PC-3 (cell line): ENCODE results near the gene LRP5. TPM values are rescaled to one million over a fixed set of nuclear protein-coding genes. Genes with fewer than 3 reads are reported as not detected.

Source experiments
- ATAC-seq: fragments of 200-7000 bp; cut with Tn5 transposase; 2 replicates; pipeline ENCODE4 v1.9.1; 2020; ENCODE audit warnings: mild to moderate bottlenecking, moderate library complexity
- BruUV-seq: library from RNA; stranded (reverse); fragments of 400-500 nt; replicated peaks from 2 replicates; lab custom pipeline; 2021; lab: Mats Ljungman, UMichigan
- CTCF ChIA-PET: fragments of 300-600 bp; sonication (Branson Sonifier 250); formaldehyde crosslinking; loops from one replicate; lab custom pipeline; 2022; ENCODE audit warnings: antibody characterized with exemption; lab: Charles Lee
- POLR2A ChIA-PET: fragments of 300-600 bp; sonication (Branson Sonifier 250); formaldehyde crosslinking; loops from one replicate; lab custom pipeline; 2022; ENCODE audit warnings: antibody characterized with exemption; ENCODE audit not compliant: unreplicated experiment; lab: Charles Lee
- DNase-seq: peaks from one replicate; pipeline ENCODE4 v3.0.0-alpha.2; 2015
- H2AFZ ChIP-seq: fragments of 300-600 bp; sonication (generic); 2 replicates; pipeline ENCODE4 v1.6.0; 2016; ENCODE audit warnings: antibody characterized with exemption, low read length
- H3F3A ChIP-seq: fragments of 300-600 bp; sonication (generic); one replicate; pipeline ENCODE4 v1.6.0; 2017; ENCODE audit warnings: antibody characterized with exemption, low read length, control low read depth, mild to moderate bottlenecking; ENCODE audit not compliant: unreplicated experiment
- H3K27ac ChIP-seq: fragments of 300-600 bp; sonication (generic); 2 replicates; pipeline ENCODE4 v1.5.1; 2016; ENCODE audit warnings: mild to moderate bottlenecking, low read length
- H3K27me3 ChIP-seq: fragments of 300-600 bp; sonication (generic); 2 replicates; pipeline ENCODE4 v1.6.1; 2016; ENCODE audit warnings: low read length, mixed read lengths
- H3K36me3 ChIP-seq: fragments of 300-600 bp; sonication (generic); 2 replicates; pipeline ENCODE4 v1.6.1; 2016; ENCODE audit warnings: low read depth, mixed run types, low read length, mixed read lengths
- H3K4me1 ChIP-seq: fragments of 300-600 bp; sonication (generic); 2 replicates; pipeline ENCODE4 v1.5.1; 2016; ENCODE audit warnings: low read length; ENCODE audit not compliant: insufficient read depth
- H3K4me2 ChIP-seq: fragments of 300-600 bp; sonication (generic); 2 replicates; pipeline ENCODE4 v1.6.0; 2016; ENCODE audit warnings: low read length
- H3K4me3 ChIP-seq: fragments of 300-600 bp; sonication (generic); 2 replicates; pipeline ENCODE4 v1.5.1; 2016; ENCODE audit warnings: mild to moderate bottlenecking, low read length, mixed read lengths
- H3K79me2 ChIP-seq: fragments of 300-600 bp; sonication (generic); 2 replicates; pipeline ENCODE4 v1.6.1; 2017; ENCODE audit warnings: low read length, mixed read lengths
- H3K9ac ChIP-seq: fragments of 300-600 bp; sonication (generic); 2 replicates; pipeline ENCODE4 v1.6.0; 2016; ENCODE audit warnings: mild to moderate bottlenecking, low read length
- H3K9me2 ChIP-seq: fragments of 300-600 bp; sonication (generic); replicated peaks from 2 replicates; pipeline ENCODE4 v1.6.1; 2016; ENCODE audit warnings: mixed run types, low read length, mixed read lengths
- H3K9me3 ChIP-seq: fragments of 300-600 bp; sonication (generic); 2 replicates; pipeline ENCODE4 v1.6.1; 2016; ENCODE audit warnings: low read length, mixed read lengths
- H4K20me1 ChIP-seq: fragments of 300-600 bp; sonication (generic); 2 replicates; pipeline ENCODE4 v1.6.1; 2016; ENCODE audit warnings: low read length, mixed read lengths
- EZH2 ChIP-seq: fragments of 300-600 bp; sonication (generic); IDR thresholded peaks from one replicate; pipeline ENCODE4 v1.6.1; 2017; ENCODE audit warnings: antibody characterized with exemption, mild to moderate bottlenecking, low read length; ENCODE audit not compliant: unreplicated experiment
- EZH2phosphoT487 ChIP-seq: fragments of 300-600 bp; sonication (generic); IDR thresholded peaks from 2 replicates; pipeline ENCODE4 v1.6.1; 2018; ENCODE audit warnings: mild to moderate bottlenecking, antibody characterized with exemption, low read length, borderline replicate concordance
- intact Hi-C: fragments of 100-400 bp; cut with micrococcal nuclease; formaldehyde crosslinking; loops from 2 replicates; pipeline ENCODE4 v1.9.0; 2023
- total RNA-seq: library from RNA; depleted of rRNA; stranded (reverse); fragments of >200 nt; gene quantifications from 2 replicates; pipeline ENCODE4 v1.2.3, GENCODE V29; 2014
- TF ChIP-seq, protein P1 (sequence below): fragments of 300-600 bp; sonication (generic); conservative IDR thresholded peaks from 2 replicates; pipeline ENCODE4 v1.5.1; 2017; ENCODE audit warnings: antibody characterized with exemption, low read depth, mild to moderate bottlenecking, low read length

LRP5 gene
- total RNA-seq, 1 experiment from 2014 or later = 64.3 TPM

DNA sequence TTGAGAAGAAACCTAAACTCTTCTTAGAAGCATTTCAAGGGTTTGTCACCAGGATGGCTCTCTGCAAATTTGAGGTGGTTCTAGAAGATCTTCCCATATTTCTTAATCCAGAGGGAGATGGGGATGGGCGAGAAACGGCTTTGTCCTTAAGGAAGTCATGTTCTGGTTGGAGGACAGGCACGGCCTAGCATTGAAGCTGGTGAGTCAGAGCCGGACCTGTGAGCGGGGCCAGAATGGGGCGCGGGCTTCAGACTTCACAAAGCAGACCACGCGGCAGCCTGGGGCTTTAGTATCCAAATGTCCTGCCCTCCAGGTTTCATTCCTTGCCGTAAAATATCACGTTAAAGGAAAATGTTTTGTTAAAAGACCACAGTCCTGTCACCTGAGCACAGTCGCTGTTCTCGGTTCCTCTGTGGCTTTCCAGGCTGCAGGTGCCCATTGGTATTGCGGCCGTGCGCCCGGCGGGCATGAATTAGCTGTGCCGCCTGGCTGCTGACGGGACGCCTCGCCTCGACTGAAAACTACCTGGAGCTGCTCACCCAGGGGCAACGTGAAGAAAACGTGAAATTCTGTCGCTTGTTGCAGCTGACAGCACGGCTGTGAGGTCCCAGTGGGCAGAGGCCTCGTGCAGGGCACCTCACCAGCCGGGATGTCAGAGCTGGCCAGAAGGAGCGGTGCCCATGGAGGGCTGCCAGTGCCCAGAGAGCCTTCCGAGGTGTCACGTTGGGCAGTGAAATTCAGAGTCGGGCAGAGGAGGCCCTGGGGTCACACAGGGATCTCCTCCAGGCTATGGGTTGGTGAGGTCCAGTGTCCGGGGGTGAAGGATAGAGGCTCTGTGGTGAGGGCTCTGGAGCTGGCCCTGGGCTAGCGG, 59.0 kb downstream of the LRP5 start:
- ATAC-seq = no peak
- ChIA-PET CTCF (no interaction called here), POLR2A (interaction anchor here (0.5 kb wide), 1 partner anchor 36 kb away, joined by 4 read pairs; no protein-coding TSS in a partner anchor)
- no peak overlapping the region for H3K4me3 ChIP-seq
- TF ChIP-seq EZH2 = no peak
- TF ChIP-seq EZH2phosphoT487 = no peak
- TF ChIP-seq, protein P1, sequence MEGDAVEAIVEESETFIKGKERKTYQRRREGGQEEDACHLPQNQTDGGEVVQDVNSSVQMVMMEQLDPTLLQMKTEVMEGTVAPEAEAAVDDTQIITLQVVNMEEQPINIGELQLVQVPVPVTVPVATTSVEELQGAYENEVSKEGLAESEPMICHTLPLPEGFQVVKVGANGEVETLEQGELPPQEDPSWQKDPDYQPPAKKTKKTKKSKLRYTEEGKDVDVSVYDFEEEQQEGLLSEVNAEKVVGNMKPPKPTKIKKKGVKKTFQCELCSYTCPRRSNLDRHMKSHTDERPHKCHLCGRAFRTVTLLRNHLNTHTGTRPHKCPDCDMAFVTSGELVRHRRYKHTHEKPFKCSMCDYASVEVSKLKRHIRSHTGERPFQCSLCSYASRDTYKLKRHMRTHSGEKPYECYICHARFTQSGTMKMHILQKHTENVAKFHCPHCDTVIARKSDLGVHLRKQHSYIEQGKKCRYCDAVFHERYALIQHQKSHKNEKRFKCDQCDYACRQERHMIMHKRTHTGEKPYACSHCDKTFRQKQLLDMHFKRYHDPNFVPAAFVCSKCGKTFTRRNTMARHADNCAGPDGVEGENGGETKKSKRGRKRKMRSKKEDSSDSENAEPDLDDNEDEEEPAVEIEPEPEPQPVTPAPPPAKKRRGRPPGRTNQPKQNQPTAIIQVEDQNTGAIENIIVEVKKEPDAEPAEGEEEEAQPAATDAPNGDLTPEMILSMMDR = no peak
- no peak overlapping the region for H3K9ac ChIP-seq
- no peaks in the 10 kb centered on the region for H3K79me2 ChIP-seq
- no peaks in the 10 kb centered on the region for H3K9me2 ChIP-seq
- no TSS peak for BruUV-seq
- no peaks in the 10 kb centered on the region for H3K9me3 ChIP-seq
- H3K27ac ChIP-seq = no peak overlapping the region
- intact Hi-C loops = no loop called here
- H4K20me1 ChIP-seq = no peaks in the 10 kb centered on the region
- no peaks in the 10 kb centered on the region for H3F3A ChIP-seq
- DNase-seq = no peak
- H3K36me3 ChIP-seq = peaks cover 21% of the 10 kb centered on the region
- no peak overlapping the region for H2AFZ ChIP-seq
- H3K4me2 ChIP-seq = no peak overlapping the region
- no peaks in the 10 kb centered on the region for H3K27me3 ChIP-seq
- H3K4me1 ChIP-seq = no peaks in the 10 kb centered on the region

- no peaks in the 10 kb centered on the region for H3F3A ChIP-seq
- no TSS peak for BruUV-seq
- POLR2A ChIA-PET = no interaction called here
- H3K4me3 ChIP-seq = no peak overlapping the region
- H3K9me2 ChIP-seq = no peaks in the 10 kb centered on the region
- no peaks in the 10 kb centered on the region for H4K20me1 ChIP-seq
- H2AFZ ChIP-seq = no peak overlapping the region
- H3K4me1 ChIP-seq = no peaks in the 10 kb centered on the region
- no peaks in the 10 kb centered on the region for H3K27me3 ChIP-seq
- intact Hi-C loops = no loop called here
- CTCF ChIA-PET = no interaction called here
- DNase-seq = no peak
- no peak overlapping the region for H3K9ac ChIP-seq
- ATAC-seq = no peak
- H3K79me2 ChIP-seq = no peaks in the 10 kb centered on the region
- TF ChIP-seq EZH2 (no peak), EZH2phosphoT487 (no peak)
- TF ChIP-seq, protein P1 = no peak
- no peak overlapping the region for H3K27ac ChIP-seq
- H3K4me2 ChIP-seq = no peak overlapping the region
- H3K9me3 ChIP-seq = no peaks in the 10 kb centered on the region
- peaks cover 18% of the 10 kb centered on the region for H3K36me3 ChIP-seq
Measured at GRCh38 chr11:68372114-68372513, 59.7 kb downstream of the LRP5 start.

DNA sequence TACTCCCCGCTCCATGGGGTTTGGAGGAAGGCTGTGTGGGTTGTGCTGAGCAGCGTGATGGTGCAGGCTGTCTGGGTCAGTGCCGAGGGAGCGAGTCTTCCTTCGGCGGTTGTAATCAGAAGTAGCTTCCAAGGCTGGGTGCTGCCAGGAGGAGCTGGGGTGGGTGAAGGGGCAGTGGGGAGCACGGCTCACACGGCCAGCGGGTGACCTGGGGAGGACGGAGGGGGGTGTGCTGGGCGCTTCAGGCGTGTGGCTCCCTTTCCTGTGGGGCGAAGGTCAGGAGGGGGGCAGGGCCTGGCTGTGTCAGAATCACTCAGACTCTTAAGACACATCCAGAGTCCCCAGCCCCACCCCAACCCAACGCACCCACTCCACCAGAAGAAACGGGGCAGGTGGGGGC, 60.2 kb downstream of the LRP5 start:
- H3K4me3 ChIP-seq = no peak overlapping the region
- ATAC-seq (no peak), DNase-seq (no peak)
- no peaks in the 10 kb centered on the region for H3K9me2 ChIP-seq
- H2AFZ ChIP-seq = no peak overlapping the region
- ChIA-PET CTCF (no interaction called here), POLR2A (no interaction called here)
- no peaks in the 10 kb centered on the region for H4K20me1 ChIP-seq
- H3K9me3 ChIP-seq = no peaks in the 10 kb centered on the region
- H3F3A ChIP-seq = no peaks in the 10 kb centered on the region
- H3K9ac ChIP-seq = no peak overlapping the region
- no peaks in the 10 kb centered on the region for H3K79me2 ChIP-seq
- H3K4me2 ChIP-seq = no peak overlapping the region
- no peaks in the 10 kb centered on the region for H3K4me1 ChIP-seq
- no TSS peak for BruUV-seq
- intact Hi-C loops = no loop called here
- H3K27ac ChIP-seq = no peak overlapping the region
- TF ChIP-seq, protein P1 = no peak
- no peak for TF ChIP-seq EZH2
- no peak for TF ChIP-seq EZH2phosphoT487
- H3K36me3 ChIP-seq = peaks cover 18% of the 10 kb centered on the region
- no peaks in the 10 kb centered on the region for H3K27me3 ChIP-seq
